Peyer's patch (tissue), 4 donors: ENCODE measurements around the gene PON3. TPM values are rescaled to one million over a fixed set of nuclear protein-coding genes. Genes with fewer than 3 reads are reported as not detected.

ENCODE experiments used
- DNase-seq, 3 donors: peaks; one replicate each; pipeline ENCODE4 v3.0.0-alpha.2; 2017 to 2019
- H3K27ac ChIP-seq, 4 donors: fragments of 200-600 bp; sonication (generic); one replicate each; pipeline ENCODE4 v1.5.1; 2016 to 2019
- H3K27me3 ChIP-seq, 2 donors: fragments of 200-600 bp; sonication (generic); one replicate each; pipeline ENCODE4 v1.5.1; 2019
- H3K36me3 ChIP-seq, 3 donors: fragments of 200-600 bp; sonication (generic); one replicate each; pipeline ENCODE4 v1.5.1; 2016 to 2019
- H3K4me1 ChIP-seq, 4 donors: fragments of 200-600 bp; sonication (generic); one replicate each; pipeline ENCODE4 v1.5.1; 2016 to 2019
- H3K4me3 ChIP-seq, 4 donors: fragments of 200-600 bp; sonication (generic); 1 replicate in 3 of 4; 2 replicates in 1 of 4; pipeline ENCODE4 v1.5.1; 2016 to 2019; ENCODE audit warnings: mild to moderate bottlenecking in 1 of 4
- H3K9me3 ChIP-seq, 4 donors: fragments of 200-600 bp; sonication (generic); one replicate each; pipeline ENCODE4 v1.5.1; 2016 to 2019; ENCODE audit warnings: mild to moderate bottlenecking in 1 of 4
- CTCF ChIP-seq, 6 experiments: fragments of 450-650 bp in 4 of 6; fragments of 200-600 bp in 2 of 6; sonication (generic) in 1 of 6; IDR thresholded peaks; one replicate each; pipeline ENCODE4 v1.5.1; 2017 to 2019; ENCODE audit warnings: antibody characterized with exemption in 6 of 6, mild to moderate bottlenecking in 3 of 6, moderate library complexity in 1 of 6
- POLR2A ChIP-seq, 2 donors: fragments of 450-650 bp; IDR thresholded peaks; one replicate each; pipeline ENCODE4 v1.5.1; 2017; ENCODE audit warnings: antibody characterized with exemption in 2 of 2, mild to moderate bottlenecking in 2 of 2, moderate library complexity in 2 of 2
- total RNA-seq, 4 donors: library from RNA; depleted of rRNA; stranded (reverse); fragments of >200 nt; gene quantifications; one replicate each; pipeline ENCODE4 v1.1.0, GENCODE V29; 2016

The PON3 gene
- total RNA-seq, 4 donors from 2014 or later, result 2.9 to 9.1 (median 5.5) TPM; not detected in 1

GRCh38 chr7:95435422-95435780 is 39.2 kb upstream of the PON3 start:
- no peaks in the 10 kb centered on the region for H3K27me3 ChIP-seq
- H3K27ac ChIP-seq, result peak overlapping the region; percentile 78 to 94 (median 86)
- TF ChIP-seq POLR2A (IDR thresholded peaks at IDR 0.05), result no peak
- no peak for TF ChIP-seq CTCF (IDR thresholded peaks at IDR 0.05)
- no peaks in the 10 kb centered on the region for H3K36me3 ChIP-seq
- H3K4me3 ChIP-seq, result peak overlapping the region; percentile 65 to 93 (median 73)
- H3K9me3 ChIP-seq, result no peaks in the 10 kb centered on the region
- H3K4me1 ChIP-seq, result peaks cover 0 to 10% (median 0%) of the 10 kb centered on the region in 4 donors
- no peak for DNase-seq

GRCh38 chr7:95434557-95435421 is 38.6 kb upstream of the PON3 start, which contains the start of gene PON2:
Gene PON2, minus strand, starts transcription at chr7:95435028. Its CDS starts 77 bp downstream, at chr7:95434951.
- TF ChIP-seq POLR2A (IDR thresholded peaks at IDR 0.05) (peak; percentile 68 to 86), CTCF (IDR thresholded peaks at IDR 0.05) (no peak)
- Histone ChIP-seq H3K27ac (peak within 1 kb of the TSS; percentile 78 to 94 (median 86)), H3K36me3 (no peaks in the 10 kb centered on the region), H3K4me1 (peaks cover 0 to 10% (median 0%) of the 10 kb centered on the region in 4 donors), H3K4me3 (peak within 1 kb of the TSS; percentile 65 to 93 (median 73)), H3K9me3 (no peaks in the 10 kb centered on the region), H3K27me3 (no peaks in the 10 kb centered on the region)
- peak; percentile 67 to 91 (median 90) for DNase-seq

- H3K27me3 ChIP-seq, result no peaks in the 10 kb centered on the region
- no peak for TF ChIP-seq POLR2A (IDR thresholded peaks at IDR 0.05)
- no peak for TF ChIP-seq CTCF (IDR thresholded peaks at IDR 0.05)
- H3K4me1 ChIP-seq, result peaks cover 0 to 10% (median 0%) of the 10 kb centered on the region in 4 donors
- H3K36me3 ChIP-seq, result no peaks in the 10 kb centered on the region
- DNase-seq, result no peak
- no peaks in the 10 kb centered on the region for H3K9me3 ChIP-seq
- H3K4me3 ChIP-seq, result peak overlapping the region; percentile 65 to 93 (median 73)
- peak overlapping the region; percentile 78 to 94 (median 86) for H3K27ac ChIP-seq
These were observed 37.9 kb upstream of the PON3 start for GRCh38 chr7:95433952-95434556.

- no peak overlapping the region for H3K27ac ChIP-seq
- no peaks in the 10 kb centered on the region for H3K36me3 ChIP-seq
- H3K4me1 ChIP-seq, result peaks cover 0 to 10% (median 0%) of the 10 kb centered on the region in 4 donors
- TF ChIP-seq CTCF (IDR thresholded peaks at IDR 0.05) (no peak), POLR2A (IDR thresholded peaks at IDR 0.05) (no peak)
- H3K27me3 ChIP-seq, result no peaks in the 10 kb centered on the region
- H3K4me3 ChIP-seq, result no peak overlapping the region
- no peak for DNase-seq
- no peaks in the 10 kb centered on the region for H3K9me3 ChIP-seq
These were observed 37.0 kb upstream of the PON3 start for GRCh38 chr7:95433129-95433528.

GRCh38 chr7:95432606-95433005 is 36.4 kb upstream of the PON3 start:
- Histone ChIP-seq H3K4me1 (peaks cover 0 to 10% (median 0%) of the 10 kb centered on the region in 4 donors), H3K27me3 (no peaks in the 10 kb centered on the region), H3K27ac (no peak overlapping the region), H3K36me3 (no peaks in the 10 kb centered on the region), H3K4me3 (no peak overlapping the region), H3K9me3 (no peaks in the 10 kb centered on the region)
- no peak for DNase-seq
- no peak for TF ChIP-seq CTCF (IDR thresholded peaks at IDR 0.05)
- TF ChIP-seq POLR2A (IDR thresholded peaks at IDR 0.05), result no peak
